Neutrophil (primary cell): Measurements from ENCODE around the gene PRKCE.

Experiments
- H3K27ac ChIP-seq: fragments of 200-600 bp; sonication (generic); 2 replicates; pipeline ENCODE4 v1.5.1; 2016; ENCODE audit warnings: mild to moderate bottlenecking, moderate library complexity
- H3K27me3 ChIP-seq: fragments of 200-600 bp; sonication (generic); 2 replicates; pipeline ENCODE4 v1.6.0; 2016; ENCODE audit warnings: mild to moderate bottlenecking
- H3K36me3 ChIP-seq: fragments of 200-600 bp; sonication (generic); 2 replicates; pipeline ENCODE4 v1.5.1; 2017
- H3K4me1 ChIP-seq, 2 experiments: fragments of 200-600 bp in 1 of 2; sonication (generic) in 1 of 2; 1 replicate in 1 of 2; 2 replicates in 1 of 2; pipeline versions ENCODE4 v1.5.1 to v1.6.1; 2013 to 2016; ENCODE audit warnings: low read depth in 1 of 2, low read length in 1 of 2, mild to moderate bottlenecking in 1 of 2, moderate library complexity in 1 of 2; ENCODE audit not compliant: control insufficient read depth in 1 of 2, insufficient read depth in 1 of 2
- H3K4me3 ChIP-seq, 2 experiments: fragments of 200-600 bp in 1 of 2; sonication (generic) in 1 of 2; 1 replicate in 1 of 2; 2 replicates in 1 of 2; pipeline ENCODE4 v1.5.1; 2013 to 2016; ENCODE audit warnings: low read depth in 1 of 2, low read length in 1 of 2, mild to moderate bottlenecking in 1 of 2, moderate library complexity in 1 of 2
- H3K9me3 ChIP-seq: fragments of 200-600 bp; sonication (generic); 2 replicates; pipeline ENCODE4 v1.5.1; 2016
- CTCF ChIP-seq: fragments of 200-600 bp; sonication (generic); IDR thresholded peaks from 2 replicates; pipeline ENCODE4 v1.5.1; 2016; ENCODE audit warnings: antibody characterized with exemption

Gene PRKCE

DNA sequence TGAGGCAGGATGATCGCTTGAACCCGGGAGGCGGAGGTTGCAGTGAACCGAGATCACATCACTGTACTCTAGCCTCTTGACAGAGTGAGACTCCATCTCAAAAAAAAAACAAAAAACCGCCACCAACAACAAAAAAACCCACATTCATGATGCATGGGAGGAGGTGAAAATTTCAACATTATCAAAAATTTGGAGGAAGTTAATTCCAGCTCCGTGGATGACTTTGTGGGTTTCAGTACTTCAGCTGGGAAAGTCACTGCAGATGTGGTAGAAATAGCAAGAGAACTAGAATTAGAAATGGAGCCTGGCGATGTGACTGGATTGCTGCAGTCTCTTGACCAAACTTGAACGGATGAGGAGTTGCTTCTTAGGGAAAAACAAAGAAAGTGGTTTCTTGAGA lies 74.3 kb downstream of the PRKCE start:
- Histone ChIP-seq H3K4me1 (no peaks in the 10 kb centered on the region), H3K9me3 (no peaks in the 10 kb centered on the region), H3K36me3 (no peaks in the 10 kb centered on the region), H3K27ac (no peak overlapping the region), H3K4me3 (no peak overlapping the region), H3K27me3 (no peaks in the 10 kb centered on the region)
- no peak for TF ChIP-seq CTCF

DNA sequence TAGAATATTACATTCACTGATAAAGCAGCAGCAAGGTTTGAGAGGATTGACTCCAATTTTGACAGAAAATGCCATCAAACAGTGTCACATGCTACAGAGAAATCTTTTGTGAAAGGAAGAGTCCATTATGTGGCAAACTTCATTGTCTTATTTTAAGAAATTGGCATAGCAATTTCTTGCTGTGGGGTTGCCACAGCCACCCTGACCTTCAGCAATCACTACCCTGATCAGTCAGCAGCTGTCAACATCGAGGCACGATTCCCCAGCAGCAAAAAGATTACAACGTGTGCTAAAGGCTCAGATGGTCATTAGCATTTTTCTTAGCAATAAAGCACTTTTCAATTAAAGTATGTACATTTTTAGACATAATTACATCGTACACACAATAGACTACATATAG lies 74.7 kb downstream of the PRKCE start:
- Histone ChIP-seq H3K36me3 (no peaks in the 10 kb centered on the region), H3K4me1 (no peaks in the 10 kb centered on the region), H3K27ac (no peak overlapping the region), H3K27me3 (no peaks in the 10 kb centered on the region), H3K9me3 (no peaks in the 10 kb centered on the region), H3K4me3 (no peak overlapping the region)
- no peak for TF ChIP-seq CTCF

GRCh38 chr2:45728458-45728942 lies 77.0 kb downstream of the PRKCE start:
- Histone ChIP-seq H3K27me3 (no peaks in the 10 kb centered on the region), H3K4me3 (no peak overlapping the region), H3K4me1 (no peaks in the 10 kb centered on the region), H3K27ac (no peak overlapping the region), H3K9me3 (no peaks in the 10 kb centered on the region), H3K36me3 (no peaks in the 10 kb centered on the region)
- no peak for TF ChIP-seq CTCF

- H3K4me3 ChIP-seq = no peak overlapping the region
- H3K27ac ChIP-seq = no peak overlapping the region
- TF ChIP-seq CTCF = peak; percentile 26
- H3K27me3 ChIP-seq = no peaks in the 10 kb centered on the region
- no peaks in the 10 kb centered on the region for H3K4me1 ChIP-seq
- H3K9me3 ChIP-seq = no peaks in the 10 kb centered on the region
- no peaks in the 10 kb centered on the region for H3K36me3 ChIP-seq
Measured at GRCh38 chr2:45729753-45730512, 78.5 kb downstream of the PRKCE start.

- H3K27ac ChIP-seq = no peak overlapping the region
- no peaks in the 10 kb centered on the region for H3K4me1 ChIP-seq
- no peak overlapping the region for H3K4me3 ChIP-seq
- TF ChIP-seq CTCF = no peak
- H3K9me3 ChIP-seq = no peaks in the 10 kb centered on the region
- no peaks in the 10 kb centered on the region for H3K36me3 ChIP-seq
- H3K27me3 ChIP-seq = no peaks in the 10 kb centered on the region
Measured at GRCh38 chr2:45731141-45731540, 79.7 kb downstream of the PRKCE start.
